Natural killer cell (primary cell): Measurements from ENCODE around the gene ZNF407. TPM values are rescaled to one million over a fixed set of nuclear protein-coding genes. Genes with fewer than 3 reads are reported as not detected.

Source experiments
- ATAC-seq, 3 donors: fragments of 150-1000 bp in 2 of 3; fragments of 200-7000 bp in 1 of 3; cut with Tn5 transposase; 1 replicate in 1 of 3; 2 replicates in 2 of 3; pipeline ENCODE4 v1.10.0; 2021; ENCODE audit warnings: mild to moderate bottlenecking in 2 of 3, moderate library complexity in 2 of 3
- DNase-seq, 2 donors: peaks; one replicate each; pipeline versions ENCODE4 v3.0.0 to v3.0.0-alpha.2; 2013 to 2021; ENCODE audit warnings: mixed read lengths in 1 of 2
- H3K27ac ChIP-seq: one replicate; pipeline ENCODE4 v1.5.1; 2013; ENCODE audit warnings: mild to moderate bottlenecking, low read length
- H3K27me3 ChIP-seq: one replicate; pipeline ENCODE4 v1.6.1; 2013; ENCODE audit warnings: low read length; ENCODE audit not compliant: control insufficient read depth, insufficient read depth
- H3K36me3 ChIP-seq: one replicate; pipeline ENCODE4 v1.6.1; 2013; ENCODE audit warnings: low read length; ENCODE audit not compliant: control insufficient read depth, insufficient read depth
- H3K4me1 ChIP-seq: one replicate; pipeline ENCODE4 v1.6.1; 2013; ENCODE audit warnings: low read length; ENCODE audit not compliant: control insufficient read depth, insufficient read depth
- H3K4me3 ChIP-seq: one replicate; pipeline ENCODE4 v1.5.1; 2013; ENCODE audit warnings: low read length
- H3K9me3 ChIP-seq: one replicate; pipeline ENCODE4 v1.6.1; 2013; ENCODE audit warnings: low read length; ENCODE audit not compliant: control insufficient read depth, insufficient read depth
- H3K27ac Mint-ChIP-seq, 2 donors: one replicate each; pipeline ENCODE4 v1.8.0; 2022; ENCODE audit warnings: mild to moderate bottlenecking in 2 of 2, mixed read lengths in 2 of 2, moderate library complexity in 1 of 2
- H3K27me3 Mint-ChIP-seq, 2 donors: one replicate each; pipeline ENCODE4 v1.8.0; 2022; ENCODE audit warnings: low read depth in 2 of 2, mixed read lengths in 2 of 2
- H3K36me3 Mint-ChIP-seq: one replicate; pipeline ENCODE4 v1.8.0; 2022; ENCODE audit warnings: mixed read lengths
- H3K4me1 Mint-ChIP-seq, 2 donors: one replicate each; pipeline ENCODE4 v1.8.0; 2022; ENCODE audit warnings: mixed read lengths in 2 of 2
- H3K4me3 Mint-ChIP-seq: one replicate; pipeline ENCODE4 v1.8.0; 2022; ENCODE audit warnings: mild to moderate bottlenecking, moderate library complexity, mixed read lengths
- H3K9me3 Mint-ChIP-seq, 2 donors: one replicate each; pipeline ENCODE4 v1.8.0; 2022; ENCODE audit warnings: mixed read lengths in 2 of 2
- CTCF ChIP-seq: fragments of 200-600 bp; IDR thresholded peaks from one replicate; pipeline ENCODE4 v1.8.0; 2022; ENCODE audit warnings: antibody characterized with exemption
- WGBS: methylation state at CpG from one replicate; pipeline ENCODE4 v1.1.7; 2013; ENCODE audit warnings: missing lambda C conversion rate; ENCODE audit not compliant: insufficient coverage; 5-methylcytosine and 5-hydroxymethylcytosine counted together
- intact Hi-C: fragments of 100-400 bp; cut with micrococcal nuclease; formaldehyde crosslinking; loops from one replicate; pipeline ENCODE4 v1.14.2; 2022
- total RNA-seq, 4 donors: library from RNA; stranded (reverse); fragments of 120-200 nt in 1 of 4; gene quantifications; one replicate each; pipeline versions ENCODE4 v1.2.3 to v1.2.4, GENCODE V29; 2013 to 2022

ZNF407 gene
- total RNA-seq, 3 donors from 2014 or later (not counting 1 experiment from before 2014, with no cell fraction given), result 28.4 to 36.7 (median 36.3) TPM

GRCh38 chr18:75041586-75041985 lies 443.9 kb downstream of the ZNF407 start:
- peak in 1 of 2 donors; percentile 19 for DNase-seq
- H3K9me3 Mint-ChIP-seq, result no peaks in the 10 kb centered on the region
- 93% methylated on average over 8 of the region's 8 CpGs for WGBS

GRCh38 chr18:75043478-75043877 lies 445.8 kb downstream of the ZNF407 start:
- WGBS, result 88% methylated on average over 4 of the region's 4 CpGs
- Mint-ChIP-seq H3K4me3 (no peak overlapping the region), H3K4me1 (peaks cover 0 to 9% of the 10 kb centered on the region in 2 donors), H3K36me3 (no peaks in the 10 kb centered on the region), H3K9me3 (no peaks in the 10 kb centered on the region), H3K27me3 (no peaks in the 10 kb centered on the region), H3K27ac (no peak overlapping the region)
- intact Hi-C loops, result no loop called here
- Histone ChIP-seq H3K4me3 (no peak overlapping the region), H3K4me1 (no peaks in the 10 kb centered on the region), H3K36me3 (no peaks in the 10 kb centered on the region), H3K9me3 (no peaks in the 10 kb centered on the region), H3K27me3 (no peaks in the 10 kb centered on the region), H3K27ac (no peak overlapping the region)
- TF ChIP-seq CTCF, result no peak
- DNase-seq (no peak), ATAC-seq (no peak)

More at GRCh38 chr18:75041586-75041985, 443.9 kb downstream of the ZNF407 start:
- Mint-ChIP-seq H3K36me3 (no peaks in the 10 kb centered on the region), H3K4me1 (peaks cover 0 to 9% of the 10 kb centered on the region in 2 donors), H3K4me3 (no peak overlapping the region), H3K27ac (no peak overlapping the region), H3K27me3 (no peaks in the 10 kb centered on the region)
- no peak for TF ChIP-seq CTCF
- Histone ChIP-seq H3K4me1 (no peaks in the 10 kb centered on the region), H3K27ac (no peak overlapping the region), H3K4me3 (no peak overlapping the region), H3K9me3 (no peaks in the 10 kb centered on the region), H3K27me3 (no peaks in the 10 kb centered on the region), H3K36me3 (no peaks in the 10 kb centered on the region)
- intact Hi-C loops, result no loop called here
- peak in 1 of 3 donors; percentile 24 for ATAC-seq

GRCh38 chr18:75044296-75044695 lies 446.6 kb downstream of the ZNF407 start:
- Histone ChIP-seq H3K9me3 (no peaks in the 10 kb centered on the region), H3K4me3 (no peak overlapping the region), H3K27ac (no peak overlapping the region), H3K36me3 (no peaks in the 10 kb centered on the region), H3K4me1 (no peaks in the 10 kb centered on the region), H3K27me3 (no peaks in the 10 kb centered on the region)
- peaks cover 0 to 9% of the 10 kb centered on the region in 2 donors for H3K4me1 Mint-ChIP-seq
- WGBS, result 98% methylated on average over 8 of the region's 9 CpGs
- H3K9me3 Mint-ChIP-seq, result no peaks in the 10 kb centered on the region
- no peaks in the 10 kb centered on the region for H3K27me3 Mint-ChIP-seq
- no peak for TF ChIP-seq CTCF
- no peak for DNase-seq
- no peaks in the 10 kb centered on the region for H3K36me3 Mint-ChIP-seq
- intact Hi-C loops, result no loop called here
- no peak overlapping the region for H3K4me3 Mint-ChIP-seq
- ATAC-seq, result no peak
- no peak overlapping the region for H3K27ac Mint-ChIP-seq

GRCh38 chr18:75044791-75045190 lies 447.1 kb downstream of the ZNF407 start:
- Mint-ChIP-seq H3K36me3 (no peaks in the 10 kb centered on the region), H3K27ac (no peak overlapping the region), H3K4me1 (peaks cover 0 to 9% of the 10 kb centered on the region in 2 donors), H3K27me3 (no peaks in the 10 kb centered on the region), H3K4me3 (no peak overlapping the region), H3K9me3 (no peaks in the 10 kb centered on the region)
- intact Hi-C loops, result no loop called here
- TF ChIP-seq CTCF, result no peak
- DNase-seq, result no peak
- no peaks in the 10 kb centered on the region for H3K36me3 ChIP-seq
- H3K27ac ChIP-seq, result no peak overlapping the region
- H3K9me3 ChIP-seq, result no peaks in the 10 kb centered on the region
- H3K27me3 ChIP-seq, result no peaks in the 10 kb centered on the region
- no peak overlapping the region for H3K4me3 ChIP-seq
- H3K4me1 ChIP-seq, result no peaks in the 10 kb centered on the region
- no peak for ATAC-seq
- WGBS, result 98% methylated on average over 4 of the region's 5 CpGs
